NCI-H2227 treated with DMSO at 0.1 percent for 48 hours (cell line): ENCODE measurements around the gene PCBP2.

Experiments
- DNase-seq: peaks from one replicate; lab custom pipeline; 2025; lab: John Stamatoyannopoulos, UW

Gene PCBP2

DNA sequence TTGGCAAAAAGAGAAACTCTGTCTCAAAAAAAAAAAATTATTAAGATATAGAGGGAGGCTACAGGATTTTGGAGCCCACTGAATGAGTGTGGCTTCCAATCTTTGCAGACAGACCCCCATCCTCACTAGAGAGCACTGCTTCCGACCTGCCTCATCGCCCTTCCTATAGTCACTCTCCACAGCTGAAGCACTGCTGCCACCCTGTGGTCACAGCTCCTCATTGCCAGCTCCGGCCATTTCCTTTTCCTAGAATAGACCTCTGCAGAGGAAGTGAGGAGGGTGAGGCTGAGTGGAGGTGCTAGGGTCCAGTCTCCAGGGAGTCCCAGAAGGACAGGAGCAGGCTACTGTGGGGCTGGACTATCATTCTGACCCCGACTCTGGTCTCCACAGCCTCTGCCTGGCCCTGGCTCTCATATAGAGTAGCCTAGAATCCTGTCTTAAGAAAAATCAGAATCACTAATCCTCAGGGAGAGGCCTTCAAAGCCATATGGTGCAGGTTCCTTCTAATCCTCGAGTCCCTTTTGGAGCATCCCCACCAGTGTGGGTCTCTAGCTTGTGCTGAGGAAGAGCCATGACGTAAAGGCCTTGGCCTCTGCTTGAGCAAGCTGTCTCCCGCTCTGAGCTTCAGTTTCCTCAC, 56.8 kb downstream of the PCBP2 start:
- peak; percentile 66 for DNase-seq

DNA sequence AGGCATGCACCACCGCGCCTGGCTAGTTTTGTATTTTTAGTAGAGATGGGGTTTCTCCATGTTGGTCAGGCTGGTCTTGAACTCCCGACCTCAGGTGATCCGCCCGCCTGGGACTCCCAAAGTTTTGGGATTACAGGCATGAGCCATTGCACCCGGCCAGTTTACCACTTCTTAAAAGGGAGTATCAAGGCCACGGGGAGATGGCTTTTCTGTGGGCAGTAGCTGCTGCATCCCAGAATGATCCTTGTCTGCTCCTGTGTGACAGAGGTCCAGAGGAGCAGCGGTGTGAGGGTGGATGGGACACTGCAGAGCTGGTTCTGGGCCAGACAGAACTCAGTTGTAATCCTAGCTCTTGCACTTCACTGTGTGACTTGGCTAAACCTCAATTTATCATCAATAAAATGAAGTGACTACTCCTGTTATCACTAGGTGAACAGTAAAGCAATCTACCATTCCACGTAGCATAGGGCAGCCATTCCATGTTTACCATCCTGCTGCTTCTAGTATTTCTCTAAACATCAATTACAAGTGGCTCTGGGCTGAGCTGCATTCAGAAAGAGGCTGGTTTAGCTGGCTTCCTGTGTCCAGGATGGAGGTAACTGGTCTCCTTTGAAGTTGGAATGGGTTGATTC, 58.4 kb downstream of the PCBP2 start:
- no peak for DNase-seq

DNA sequence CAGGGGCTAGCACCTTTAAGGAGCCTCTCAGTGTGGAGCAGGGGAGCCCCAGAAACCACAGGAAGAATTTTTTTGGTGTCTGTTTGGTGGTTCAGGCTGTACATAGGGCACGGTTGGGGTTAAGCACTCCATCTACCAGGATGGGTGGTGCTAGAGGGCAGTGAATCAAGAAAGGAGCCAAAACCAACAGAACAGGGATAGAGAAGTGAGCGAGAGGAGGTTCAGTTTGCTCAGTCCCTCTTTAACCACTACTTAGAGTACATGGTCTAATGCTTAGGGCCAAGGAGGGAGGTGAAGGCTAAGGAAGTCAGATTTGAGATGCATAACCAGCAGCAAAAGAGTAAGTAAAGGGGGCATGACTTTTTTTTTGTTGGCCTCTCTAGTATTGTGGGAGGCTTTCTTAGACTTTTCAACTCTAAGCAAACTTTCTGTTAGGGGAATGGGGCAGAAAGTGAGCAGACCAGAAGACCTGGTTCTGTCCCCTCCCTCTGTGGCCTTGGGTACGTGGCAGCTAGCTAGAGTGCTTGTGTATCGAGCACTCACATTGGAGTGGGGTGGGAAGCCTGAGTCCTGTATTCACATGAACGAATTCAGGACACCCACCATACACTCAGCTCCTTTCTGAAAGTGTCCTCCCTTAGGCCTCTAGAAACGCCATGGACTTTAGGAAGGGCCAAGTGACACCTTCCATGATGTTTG, 62.0 kb downstream of the PCBP2 start:
- no peak for DNase-seq

DNA sequence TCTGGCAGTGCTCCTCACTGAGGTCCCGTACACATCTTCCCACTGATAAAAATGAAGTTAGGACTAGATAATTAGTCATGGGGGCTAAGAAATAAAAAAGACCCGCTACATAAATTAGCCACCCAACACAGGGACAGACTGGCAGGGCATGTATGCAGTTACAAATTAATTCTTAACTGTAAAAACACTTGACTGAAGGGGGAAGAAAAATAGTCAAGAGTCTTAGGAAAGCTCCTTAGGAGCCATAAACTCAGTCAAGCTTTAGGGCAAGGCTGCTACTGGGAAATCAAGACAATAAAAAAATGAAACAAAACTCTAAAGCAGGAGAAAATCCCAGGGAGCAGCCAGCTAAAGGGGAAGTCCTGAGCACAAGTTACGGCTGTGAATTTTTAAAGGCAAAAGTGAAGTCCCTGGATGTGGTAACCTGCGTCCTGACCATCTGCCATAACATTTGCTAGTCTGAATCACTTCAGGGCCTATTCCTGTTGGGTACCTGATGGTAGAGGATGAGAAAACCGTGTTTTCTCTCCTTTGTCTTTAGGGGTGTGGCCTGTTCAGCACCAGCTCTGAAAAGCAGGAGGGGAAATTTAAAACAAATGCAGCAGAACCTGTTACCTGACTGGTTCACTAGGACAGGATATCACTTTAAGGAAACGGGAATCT, 62.9 kb downstream of the PCBP2 start:
- no peak for DNase-seq

DNA sequence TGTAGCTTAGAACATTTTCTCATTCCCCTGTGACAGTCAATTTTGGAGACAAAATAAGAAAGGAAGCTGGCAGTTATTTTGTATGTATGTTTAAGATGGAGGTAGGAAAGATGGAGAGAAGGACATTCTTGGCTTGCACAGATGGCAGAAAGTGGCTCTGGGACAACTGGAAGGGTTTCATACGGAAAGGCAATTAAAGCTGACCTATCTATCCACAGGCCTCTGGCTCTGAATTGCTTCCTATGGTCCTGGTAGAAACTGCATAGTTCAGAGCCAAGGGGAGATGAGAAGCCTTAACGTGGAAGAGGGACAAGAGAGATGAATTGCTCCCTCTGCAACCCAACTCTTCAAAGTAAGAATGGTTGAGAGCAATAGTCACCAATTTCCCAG, 63.4 kb downstream of the PCBP2 start:
- DNase-seq, result no peak

DNA sequence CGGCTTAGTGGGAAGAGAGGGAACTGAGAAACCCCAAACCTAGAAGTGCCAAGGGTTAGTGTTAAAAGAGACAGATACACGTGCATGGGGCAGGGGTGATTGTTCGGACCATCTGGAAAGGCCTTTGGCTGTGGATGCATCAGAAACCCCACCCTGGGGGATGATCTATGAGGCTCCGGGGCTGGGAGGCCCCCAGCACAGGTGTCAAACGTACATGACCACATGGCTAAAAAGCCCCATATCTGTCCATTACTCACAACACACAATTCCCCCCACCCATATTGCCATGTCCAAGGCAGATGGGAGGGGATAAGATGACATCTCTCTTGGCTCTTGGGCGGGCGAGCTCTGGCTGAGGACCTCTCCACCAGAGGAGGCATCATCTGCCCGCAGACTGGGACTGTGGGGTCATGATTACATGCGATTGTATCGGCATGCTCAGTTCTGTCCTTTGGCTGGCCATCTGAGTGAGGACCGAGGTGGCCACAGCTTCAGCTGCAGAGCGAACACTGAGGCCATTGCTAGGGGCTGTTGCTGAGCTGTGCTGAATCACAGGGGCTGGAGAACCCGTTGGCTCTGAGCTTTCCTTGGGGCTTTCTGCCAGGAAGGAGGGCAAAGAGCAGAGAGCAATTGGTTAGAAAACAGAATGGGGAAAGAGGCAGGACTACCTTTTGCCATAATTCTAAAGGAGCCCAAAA, 65.0 kb downstream of the PCBP2 start:
- DNase-seq, result no peak

DNA sequence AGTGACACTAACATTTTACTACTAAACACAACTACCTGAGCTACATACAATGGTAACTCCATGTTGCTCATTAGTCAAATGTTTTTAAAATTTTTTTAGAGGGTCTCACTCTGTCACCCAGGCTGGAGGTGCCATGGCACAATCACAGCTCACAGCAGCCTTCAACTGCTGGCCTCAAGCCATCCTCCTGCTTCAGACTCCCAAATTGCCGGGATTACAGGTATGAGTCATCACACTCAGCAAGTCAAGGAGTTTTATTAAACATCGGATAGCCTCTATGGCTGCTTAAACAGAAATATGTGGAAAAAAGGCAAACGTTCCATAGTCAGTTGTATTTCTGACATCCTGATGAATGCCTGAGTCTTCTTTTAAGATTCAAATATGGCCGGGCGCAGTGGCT, 66.5 kb downstream of the PCBP2 start:
- no peak for DNase-seq

DNA sequence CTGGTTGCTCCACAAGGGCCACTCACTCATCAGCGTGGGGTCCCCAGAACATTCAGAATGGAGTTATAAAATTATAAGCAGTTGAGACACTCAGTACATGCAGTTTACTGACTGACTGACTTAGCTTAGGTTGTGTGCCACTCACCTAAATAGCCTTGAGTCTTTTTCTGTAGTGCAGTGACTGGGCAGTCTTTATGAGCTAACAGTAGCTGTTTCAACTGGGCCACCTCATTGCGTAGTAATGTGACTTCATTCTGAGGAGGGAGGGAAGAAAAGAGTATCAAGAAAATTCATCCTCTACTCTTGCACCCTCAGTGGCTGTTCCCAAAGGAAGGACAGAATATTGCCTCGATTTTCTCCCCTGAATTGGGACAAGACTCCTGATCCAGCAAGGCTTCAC, 71.2 kb downstream of the PCBP2 start:
- no peak for DNase-seq

DNA sequence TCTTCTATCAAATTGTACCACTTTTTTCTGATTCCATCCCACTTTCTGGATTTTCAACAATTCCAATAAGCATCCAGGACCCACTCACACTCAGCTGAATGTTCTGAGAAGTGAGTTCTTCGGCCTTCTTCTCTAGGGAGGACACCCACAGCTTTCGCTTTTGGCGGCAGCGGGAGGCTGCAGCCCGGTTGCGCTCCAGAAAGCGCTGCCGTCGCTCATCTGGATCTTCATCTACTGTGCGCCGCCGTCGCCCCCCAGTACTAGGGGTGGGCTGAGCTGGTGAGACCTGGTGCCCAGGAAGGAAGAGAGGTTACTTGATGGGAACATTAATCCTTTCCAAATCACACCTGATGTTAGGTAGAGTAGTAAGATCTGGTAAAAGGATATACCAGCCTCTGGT, 72.6 kb downstream of the PCBP2 start:
- DNase-seq, result no peak

DNA sequence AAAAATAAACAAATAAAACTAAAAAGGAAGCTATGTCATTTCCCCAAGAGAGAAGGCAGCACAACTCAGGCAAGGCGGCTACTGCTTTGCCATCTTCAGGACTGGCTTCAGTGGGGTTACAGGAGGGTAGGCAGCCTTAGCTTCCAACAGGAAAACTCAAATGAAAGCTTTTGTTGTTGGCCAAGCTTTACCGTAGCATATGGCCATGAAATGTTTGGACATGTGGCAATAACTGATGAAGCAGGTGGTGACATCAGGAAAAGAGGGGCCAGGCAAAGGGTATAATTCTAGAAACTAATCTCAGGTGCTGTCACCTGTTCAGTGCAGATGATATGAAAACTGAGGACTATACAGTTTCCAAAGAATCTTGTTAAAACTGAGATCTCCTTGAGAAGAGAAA, 78.2 kb downstream of the PCBP2 start:
- DNase-seq, result no peak
